ENCODE data around the gene CADM1. TPM values are rescaled to one million over a fixed set of nuclear protein-coding genes. Genes with fewer than 3 reads are reported as not detected.

Gene CADM1
- total and polyA plus RNA-seq, 8 donors = 0.58 to 29.7 (median 5.3) TPM

- Histone ChIP-seq H3K9me3 (no peaks in the 10 kb centered on the region), H3K27me3 (no peaks in the 10 kb centered on the region), H3K36me3 (no peaks in the 10 kb centered on the region), H3K4me3 (no peak overlapping the region), H3K4me1 (no peaks in the 10 kb centered on the region), H3K27ac (no peak overlapping the region)
- intact Hi-C loops (cut with DNase I; ENCODE audit: low total_unique reads) = no loop called here
- no peak for DNase-seq
- TF ChIP-seq POLR2A (IDR thresholded peaks at IDR 0.05) = no peak
- TF ChIP-seq EP300 (IDR thresholded peaks at IDR 0.05) = no peak
- TF ChIP-seq, protein P1, sequence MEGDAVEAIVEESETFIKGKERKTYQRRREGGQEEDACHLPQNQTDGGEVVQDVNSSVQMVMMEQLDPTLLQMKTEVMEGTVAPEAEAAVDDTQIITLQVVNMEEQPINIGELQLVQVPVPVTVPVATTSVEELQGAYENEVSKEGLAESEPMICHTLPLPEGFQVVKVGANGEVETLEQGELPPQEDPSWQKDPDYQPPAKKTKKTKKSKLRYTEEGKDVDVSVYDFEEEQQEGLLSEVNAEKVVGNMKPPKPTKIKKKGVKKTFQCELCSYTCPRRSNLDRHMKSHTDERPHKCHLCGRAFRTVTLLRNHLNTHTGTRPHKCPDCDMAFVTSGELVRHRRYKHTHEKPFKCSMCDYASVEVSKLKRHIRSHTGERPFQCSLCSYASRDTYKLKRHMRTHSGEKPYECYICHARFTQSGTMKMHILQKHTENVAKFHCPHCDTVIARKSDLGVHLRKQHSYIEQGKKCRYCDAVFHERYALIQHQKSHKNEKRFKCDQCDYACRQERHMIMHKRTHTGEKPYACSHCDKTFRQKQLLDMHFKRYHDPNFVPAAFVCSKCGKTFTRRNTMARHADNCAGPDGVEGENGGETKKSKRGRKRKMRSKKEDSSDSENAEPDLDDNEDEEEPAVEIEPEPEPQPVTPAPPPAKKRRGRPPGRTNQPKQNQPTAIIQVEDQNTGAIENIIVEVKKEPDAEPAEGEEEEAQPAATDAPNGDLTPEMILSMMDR (IDR thresholded peaks at IDR 0.05) = no peak
- no peak for TF ChIP-seq POLR2AphosphoS5 (IDR thresholded peaks at IDR 0.05)
- 91 to 95% (median 94%) methylated on average over 4 of the region's 4 CpGs for WGBS, 5 donors
Observed at GRCh38 chr11:115220911-115221310, 283.3 kb downstream of the CADM1 start.

DNA sequence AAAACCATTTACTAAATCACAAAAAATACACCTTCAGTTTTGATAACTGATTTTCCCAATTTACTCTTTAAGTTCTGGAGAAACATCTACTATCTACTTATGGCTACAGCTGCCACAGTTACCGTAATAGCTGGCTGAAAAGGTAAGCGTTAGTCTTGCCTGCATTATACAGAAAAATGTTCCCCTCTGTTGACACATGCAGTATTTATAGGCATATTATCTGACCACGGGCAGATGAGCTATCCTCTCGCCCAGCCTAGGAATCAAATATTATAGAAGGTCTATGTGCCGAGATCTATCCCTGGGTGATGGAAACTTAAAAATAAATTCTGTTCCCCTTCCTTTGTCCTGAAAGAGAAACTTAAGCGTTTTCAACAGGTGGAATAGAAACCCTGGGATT, 283.8 kb downstream of the CADM1 start:
- TF ChIP-seq POLR2AphosphoS5 (IDR thresholded peaks at IDR 0.05) = no peak
- WGBS, 5 donors = 77 to 93% (median 83%) methylated on average over 6 of the region's 6 CpGs
- no peaks in the 10 kb centered on the region for H3K9me3 ChIP-seq

GRCh38 chr11:115219376-115219775, 284.8 kb downstream of the CADM1 start:
- DNase-seq = no peak
- Histone ChIP-seq H3K4me1 (no peaks in the 10 kb centered on the region), H3K36me3 (no peaks in the 10 kb centered on the region), H3K27ac (no peak overlapping the region), H3K4me3 (no peak overlapping the region), H3K27me3 (no peaks in the 10 kb centered on the region), H3K9me3 (no peaks in the 10 kb centered on the region)
- WGBS, 5 donors = 16 to 46% (median 29%) methylated on average over 3 of the region's 3 CpGs
- TF ChIP-seq, protein P1 (IDR thresholded peaks at IDR 0.05) = no peak
- TF ChIP-seq POLR2A (IDR thresholded peaks at IDR 0.05) (no peak), POLR2AphosphoS5 (IDR thresholded peaks at IDR 0.05) (no peak), EP300 (IDR thresholded peaks at IDR 0.05) (no peak)
- intact Hi-C loops (cut with DNase I; ENCODE audit: low total_unique reads) = no loop called here

More for the DNA sequence above, 283.8 kb downstream of the CADM1 start:
- no peaks in the 10 kb centered on the region for H3K36me3 ChIP-seq
- no peaks in the 10 kb centered on the region for H3K27me3 ChIP-seq
- H3K27ac ChIP-seq = no peak overlapping the region
- H3K4me1 ChIP-seq = no peaks in the 10 kb centered on the region
- intact Hi-C loops (cut with DNase I; ENCODE audit: low total_unique reads) = no loop called here
- H3K4me3 ChIP-seq = no peak overlapping the region
- DNase-seq = no peak

- no peak overlapping the region for H3K27ac ChIP-seq
- no peak overlapping the region for H3K4me3 ChIP-seq
- no peak for DNase-seq
- intact Hi-C loops (cut with DNase I; ENCODE audit: low total_unique reads) = no loop called here
- no peaks in the 10 kb centered on the region for H3K9me3 ChIP-seq
- H3K36me3 ChIP-seq = peaks cover 0 to 4% (median 0%) of the 10 kb centered on the region in 4 donors
- H3K4me1 ChIP-seq = no peaks in the 10 kb centered on the region
- TF ChIP-seq, protein P1 (IDR thresholded peaks at IDR 0.05) = no peak
- no peak for TF ChIP-seq POLR2AphosphoS5 (IDR thresholded peaks at IDR 0.05)
- no peak for TF ChIP-seq EP300 (IDR thresholded peaks at IDR 0.05)
- no peak for TF ChIP-seq POLR2A (IDR thresholded peaks at IDR 0.05)
- H3K27me3 ChIP-seq = no peaks in the 10 kb centered on the region
- 65 to 81% (median 71%) methylated on average over 8 of the region's 8 CpGs for WGBS, 5 donors
Observed at GRCh38 chr11:115217726-115218311, 286.4 kb downstream of the CADM1 start.

Data from stomach (tissue), 9 donors.